Measurements from ENCODE around the gene TNNT3. TPM values are rescaled to one million over a fixed set of nuclear protein-coding genes. Genes with fewer than 3 reads are reported as not detected.

TNNT3 gene
- total RNA-seq, 2 experiments from 2014 or later = 19.1 to 21.9 TPM

DNA sequence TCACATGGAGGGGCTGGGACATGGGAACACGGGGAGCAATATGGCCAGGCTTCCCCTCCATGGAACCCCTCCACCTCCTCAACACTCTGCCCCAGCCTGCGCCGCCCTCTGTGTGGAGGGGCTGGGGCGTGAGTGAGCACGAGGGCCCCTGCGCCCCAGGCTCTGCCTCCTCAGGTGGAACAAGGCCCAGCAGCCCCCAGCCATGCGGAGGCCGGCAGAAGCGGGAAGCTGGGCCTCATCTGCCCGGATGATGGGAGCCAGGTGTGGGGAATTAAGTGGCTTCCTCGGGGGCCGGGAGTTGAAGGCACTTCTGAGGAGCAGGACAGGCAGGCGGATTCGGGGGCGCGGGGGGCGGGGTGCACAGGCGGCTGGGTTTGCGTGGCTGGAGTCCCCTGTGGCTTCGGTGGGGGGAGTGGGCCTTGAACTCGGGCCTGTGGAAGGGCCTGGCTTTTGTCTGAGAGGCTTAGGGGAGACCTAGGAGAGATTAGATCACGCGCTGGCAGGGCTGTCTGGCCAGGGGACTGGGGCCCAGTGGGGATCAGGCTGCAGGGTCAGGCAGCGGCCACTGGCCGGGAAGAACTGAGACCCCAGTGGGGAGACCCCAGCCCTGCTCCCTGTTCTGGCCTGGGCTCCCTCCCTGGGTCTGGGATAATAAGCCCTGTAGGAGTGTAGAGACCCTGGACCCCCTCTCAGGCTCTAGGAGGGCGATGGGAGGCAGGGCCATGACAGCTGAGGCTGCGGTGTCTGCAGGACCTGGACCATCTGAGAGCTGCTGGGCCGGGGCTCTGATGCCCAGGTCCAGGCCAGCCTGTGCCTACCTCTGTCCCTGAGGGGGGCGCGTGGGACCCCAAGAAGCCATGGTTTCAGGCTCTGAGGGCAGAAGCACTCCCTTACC is 41.1 kb upstream of the TNNT3 start:
- H3K4me3 ChIP-seq (ENCODE audit: low read length) = no peak overlapping the region
- no peak overlapping the region for H3K27ac ChIP-seq (ENCODE audit: low read depth in 1 of 2, low read length in 2 of 2)
- TF ChIP-seq, protein P1, sequence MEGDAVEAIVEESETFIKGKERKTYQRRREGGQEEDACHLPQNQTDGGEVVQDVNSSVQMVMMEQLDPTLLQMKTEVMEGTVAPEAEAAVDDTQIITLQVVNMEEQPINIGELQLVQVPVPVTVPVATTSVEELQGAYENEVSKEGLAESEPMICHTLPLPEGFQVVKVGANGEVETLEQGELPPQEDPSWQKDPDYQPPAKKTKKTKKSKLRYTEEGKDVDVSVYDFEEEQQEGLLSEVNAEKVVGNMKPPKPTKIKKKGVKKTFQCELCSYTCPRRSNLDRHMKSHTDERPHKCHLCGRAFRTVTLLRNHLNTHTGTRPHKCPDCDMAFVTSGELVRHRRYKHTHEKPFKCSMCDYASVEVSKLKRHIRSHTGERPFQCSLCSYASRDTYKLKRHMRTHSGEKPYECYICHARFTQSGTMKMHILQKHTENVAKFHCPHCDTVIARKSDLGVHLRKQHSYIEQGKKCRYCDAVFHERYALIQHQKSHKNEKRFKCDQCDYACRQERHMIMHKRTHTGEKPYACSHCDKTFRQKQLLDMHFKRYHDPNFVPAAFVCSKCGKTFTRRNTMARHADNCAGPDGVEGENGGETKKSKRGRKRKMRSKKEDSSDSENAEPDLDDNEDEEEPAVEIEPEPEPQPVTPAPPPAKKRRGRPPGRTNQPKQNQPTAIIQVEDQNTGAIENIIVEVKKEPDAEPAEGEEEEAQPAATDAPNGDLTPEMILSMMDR (IDR thresholded peaks at IDR 0.05) = no peak
- no peaks in the 10 kb centered on the region for H3K9me3 ChIP-seq (ENCODE audit: control insufficient read depth in 1 of 2, insufficient read depth in 1 of 2, low read length in 2 of 2)
- no peaks in the 10 kb centered on the region for H3K27me3 ChIP-seq (ENCODE audit: control insufficient read depth in 1 of 2, insufficient read depth in 2 of 2, low read length in 2 of 2)
- CTCF ChIA-PET = no interaction called here
- Mint-ChIP-seq H3K27me3 (no peaks in the 10 kb centered on the region), H3K9me3 (no peaks in the 10 kb centered on the region), H3K27ac (peak overlapping the region; percentile 33), H3K4me3 (no peak overlapping the region), H3K4me1 (ENCODE audit: low read depth) (peaks cover 22% of the 10 kb centered on the region), H3K36me3 (ENCODE audit: low read depth) (peaks cover 22% of the 10 kb centered on the region)
- ATAC-seq (ENCODE audit: poor library complexity) = no peak
- DNase-seq = peak in 1 of 14 experiments; percentile 15
- peaks cover 76% of the 10 kb centered on the region for H3K4me1 ChIP-seq (ENCODE audit: insufficient read depth, low read length)
- POLR2A ChIA-PET = interaction anchor here (1.4 to 4.7 kb wide), 3 partner anchors 25 to 28 kb away, joined by 4 to 23 read pairs (median 5); partner anchors contain the start of gene LSP1
- intact Hi-C loops (cut with DNase I, micrococcal nuclease) = no loop called here
- H3K36me3 ChIP-seq (ENCODE audit: insufficient read depth, low read length) = peaks cover 31% of the 10 kb centered on the region

DNA sequence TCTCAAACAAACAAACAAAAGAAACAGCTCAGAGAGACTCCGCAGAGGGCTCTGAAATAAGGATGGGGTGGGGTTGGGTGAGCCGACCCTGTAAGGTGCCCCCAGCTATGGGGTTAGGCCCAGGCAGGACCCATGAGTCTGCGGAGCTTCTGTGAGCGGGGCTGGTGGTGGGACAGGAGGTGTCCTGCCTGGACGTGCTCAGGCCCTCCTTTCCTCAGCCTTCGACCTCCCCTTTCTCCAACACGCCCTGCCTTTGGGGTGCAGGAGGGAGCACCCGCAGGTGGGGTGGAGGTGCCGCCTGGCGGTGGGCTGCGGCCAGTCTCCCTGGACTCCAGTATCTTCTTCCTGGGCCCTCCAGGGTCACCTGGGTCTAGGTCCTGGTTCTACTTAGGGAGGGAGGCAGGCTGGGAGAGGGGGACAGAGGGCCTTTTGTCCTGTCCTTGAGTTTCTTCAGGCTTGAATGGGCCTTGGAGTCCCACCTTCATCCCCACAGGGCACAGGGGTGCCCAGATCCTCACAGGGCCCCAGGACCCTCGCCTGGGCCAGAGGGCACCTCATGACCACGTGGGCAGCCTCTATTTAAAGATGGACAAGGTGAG is 40.1 kb upstream of the TNNT3 start:
- TF ChIP-seq, protein P1 (IDR thresholded peaks at IDR 0.05) = no peak
- ChIA-PET POLR2A (interaction anchor here (1.4 to 4.7 kb wide), 2 partner anchors 26 to 29 kb away, joined by 4 to 23 read pairs; partner anchors contain the start of gene LSP1), CTCF (no interaction called here)
- peaks cover 22% of the 10 kb centered on the region for H3K36me3 Mint-ChIP-seq (ENCODE audit: low read depth)
- intact Hi-C loops (cut with DNase I, micrococcal nuclease) = no loop called here
- Histone ChIP-seq H3K4me1 (ENCODE audit: insufficient read depth, low read length) (peaks cover 69% of the 10 kb centered on the region), H3K27me3 (ENCODE audit: control insufficient read depth in 1 of 2, insufficient read depth in 2 of 2, low read length in 2 of 2) (no peaks in the 10 kb centered on the region), H3K27ac (ENCODE audit: low read depth in 1 of 2, low read length in 2 of 2) (no peak overlapping the region), H3K4me3 (ENCODE audit: low read length) (no peak overlapping the region), H3K9me3 (ENCODE audit: control insufficient read depth in 1 of 2, insufficient read depth in 1 of 2, low read length in 2 of 2) (no peaks in the 10 kb centered on the region), H3K36me3 (ENCODE audit: insufficient read depth, low read length) (peaks cover 42% of the 10 kb centered on the region)
- DNase-seq (peak in 1 of 14 experiments; percentile 17), ATAC-seq (ENCODE audit: poor library complexity) (no peak)
- H3K4me3 Mint-ChIP-seq = no peak overlapping the region
- H3K9me3 Mint-ChIP-seq = no peaks in the 10 kb centered on the region
- H3K4me1 Mint-ChIP-seq (ENCODE audit: low read depth) = peaks cover 19% of the 10 kb centered on the region
- H3K27ac Mint-ChIP-seq = no peak overlapping the region
- H3K27me3 Mint-ChIP-seq = no peaks in the 10 kb centered on the region

DNA sequence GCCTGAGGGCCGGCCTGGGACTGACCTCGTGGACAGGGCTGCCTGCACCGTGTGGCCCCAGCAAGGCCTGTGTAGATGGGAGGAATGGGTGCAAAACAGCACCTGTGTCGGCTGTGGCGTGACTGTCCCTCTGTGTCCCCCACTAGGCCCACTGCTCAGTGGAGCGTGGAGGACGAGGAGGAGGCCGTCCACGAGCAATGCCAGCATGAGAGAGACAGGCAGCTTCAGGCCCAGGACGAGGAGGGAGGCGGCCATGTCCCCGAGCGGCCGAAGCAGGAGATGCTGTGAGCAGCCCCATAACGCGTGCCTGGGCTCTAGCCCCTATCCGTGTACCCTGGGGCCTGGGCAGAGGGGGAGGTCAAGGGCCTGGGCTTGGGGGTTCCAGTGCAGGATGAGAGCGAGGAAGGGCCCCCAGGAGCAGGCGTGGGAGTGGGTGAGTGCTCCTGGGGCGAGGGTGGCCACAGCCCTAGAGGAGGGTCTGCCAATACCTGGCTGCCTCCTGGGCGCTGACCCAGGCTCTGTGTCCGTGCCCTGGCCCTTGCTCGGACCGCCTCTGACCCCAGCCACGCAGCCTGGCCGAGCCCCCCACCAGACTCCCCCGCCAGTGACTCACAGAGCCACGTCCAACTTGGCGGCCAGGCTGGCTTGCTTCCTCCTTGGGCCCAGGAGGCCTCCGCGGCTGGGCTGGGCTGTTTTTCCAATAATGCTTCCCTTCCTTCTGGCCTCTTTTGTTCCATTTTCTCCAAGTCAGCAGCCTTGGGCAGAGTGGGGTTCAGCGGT is 39.4 kb upstream of the TNNT3 start:
- H3K27me3 Mint-ChIP-seq = no peaks in the 10 kb centered on the region
- peak overlapping the region; percentile 64 for H3K27ac Mint-ChIP-seq
- peaks cover 62% of the 10 kb centered on the region for H3K4me1 ChIP-seq (ENCODE audit: insufficient read depth, low read length)
- H3K9me3 ChIP-seq (ENCODE audit: control insufficient read depth in 1 of 2, insufficient read depth in 1 of 2, low read length in 2 of 2) = no peaks in the 10 kb centered on the region
- TF ChIP-seq, protein P1 (IDR thresholded peaks at IDR 0.05) = no peak
- peak overlapping the region in 1 of 2 donors; percentile 10 for H3K27ac ChIP-seq (ENCODE audit: low read depth in 1 of 2, low read length in 2 of 2)
- intact Hi-C loops (cut with DNase I, micrococcal nuclease) = loop anchor here (5.0 kb wide), 2 partner anchors 37 to 272 kb away; partner anchors contain the start of gene TNNT3 (in 1 of the 2)
- POLR2A ChIA-PET = interaction anchor here (1.4 to 4.7 kb wide), 2 partner anchors 27 to 30 kb away, joined by 4 to 23 read pairs; partner anchors contain the start of gene LSP1
- H3K4me1 Mint-ChIP-seq (ENCODE audit: low read depth) = peaks cover 18% of the 10 kb centered on the region
- peaks cover 47% of the 10 kb centered on the region for H3K36me3 ChIP-seq (ENCODE audit: insufficient read depth, low read length)
- peaks cover 22% of the 10 kb centered on the region for H3K36me3 Mint-ChIP-seq (ENCODE audit: low read depth)
- CTCF ChIA-PET = no interaction called here
- no peaks in the 10 kb centered on the region for H3K27me3 ChIP-seq (ENCODE audit: control insufficient read depth in 1 of 2, insufficient read depth in 2 of 2, low read length in 2 of 2)
- no peaks in the 10 kb centered on the region for H3K9me3 Mint-ChIP-seq
- H3K4me3 ChIP-seq (ENCODE audit: low read length) = no peak overlapping the region
- DNase-seq = peak in 1 of 14 experiments; percentile 30
- ATAC-seq (ENCODE audit: poor library complexity) = no peak
- no peak overlapping the region for H3K4me3 Mint-ChIP-seq
